Nephron (organoid): ENCODE data around the gene MAPK14.

Source experiments
- H3K27ac Mint-ChIP-seq, 3 experiments: 2 replicates each; pipeline ENCODE4 v1.8.0; 2020; ENCODE audit warnings: mixed read lengths in 3 of 3, mild to moderate bottlenecking in 2 of 3, moderate library complexity in 1 of 3
- H3K27me3 Mint-ChIP-seq: 2 replicates; pipeline ENCODE4 v1.8.0; 2021; ENCODE audit warnings: low read depth, mild to moderate bottlenecking, moderate library complexity, mixed read lengths
- H3K36me3 Mint-ChIP-seq: 2 replicates; pipeline ENCODE4 v1.8.0; 2020; ENCODE audit warnings: low read depth, mixed read lengths
- H3K4me1 Mint-ChIP-seq: 2 replicates; pipeline ENCODE4 v1.8.0; 2020; ENCODE audit warnings: mixed read lengths
- H3K4me3 Mint-ChIP-seq, 3 experiments: 2 replicates each; pipeline ENCODE4 v1.8.0; 2020; ENCODE audit warnings: mild to moderate bottlenecking in 3 of 3, mixed read lengths in 3 of 3, moderate library complexity in 2 of 3
- H3K9me3 Mint-ChIP-seq: 2 replicates; pipeline ENCODE4 v1.8.0; 2020; ENCODE audit warnings: mixed read lengths
- CTCF ChIP-seq, 3 experiments: fragments of 200-600 bp; sonication (generic); IDR thresholded peaks; one replicate each; pipeline ENCODE4 v1.5.0; 2021; ENCODE audit warnings: antibody characterized with exemption in 3 of 3; ENCODE audit not compliant: unreplicated experiment in 3 of 3

The MAPK14 gene

GRCh38 chr6:36139991-36140710 lies 112.5 kb downstream of the MAPK14 start:
- TF ChIP-seq CTCF (IDR thresholded peaks at IDR 0.05; ENCODE audit: unreplicated experiment in 3 of 3): no peak
- Mint-ChIP-seq H3K27ac (peak overlapping the region in 2 of 3 experiments; percentile 8 to 58), H3K9me3 (no peaks in the 10 kb centered on the region), H3K27me3 (no peaks in the 10 kb centered on the region), H3K4me1 (peaks cover 21% of the 10 kb centered on the region), H3K36me3 (no peaks in the 10 kb centered on the region), H3K4me3 (no peak overlapping the region)

GRCh38 chr6:36141091-36141490 lies 113.5 kb downstream of the MAPK14 start:
- Mint-ChIP-seq H3K36me3 (no peaks in the 10 kb centered on the region), H3K27ac (no peak overlapping the region), H3K27me3 (no peaks in the 10 kb centered on the region), H3K9me3 (no peaks in the 10 kb centered on the region), H3K4me3 (no peak overlapping the region), H3K4me1 (peaks cover 21% of the 10 kb centered on the region)
- no peak for TF ChIP-seq CTCF (IDR thresholded peaks at IDR 0.05; ENCODE audit: unreplicated experiment in 3 of 3)

GRCh38 chr6:36141961-36142360 lies 114.4 kb downstream of the MAPK14 start:
- no peak overlapping the region for H3K27ac Mint-ChIP-seq
- peaks cover 16% of the 10 kb centered on the region for H3K4me1 Mint-ChIP-seq
- no peak overlapping the region for H3K4me3 Mint-ChIP-seq
- no peaks in the 10 kb centered on the region for H3K36me3 Mint-ChIP-seq
- no peaks in the 10 kb centered on the region for H3K27me3 Mint-ChIP-seq
- no peaks in the 10 kb centered on the region for H3K9me3 Mint-ChIP-seq
- no peak for TF ChIP-seq CTCF (IDR thresholded peaks at IDR 0.05; ENCODE audit: unreplicated experiment in 3 of 3)

GRCh38 chr6:36142971-36143838 lies 115.6 kb downstream of the MAPK14 start:
- H3K27ac Mint-ChIP-seq: no peak overlapping the region

GRCh38 chr6:36145495-36145894 lies 117.9 kb downstream of the MAPK14 start:
- no peaks in the 10 kb centered on the region for H3K36me3 Mint-ChIP-seq
- no peaks in the 10 kb centered on the region for H3K27me3 Mint-ChIP-seq
- peaks cover 4% of the 10 kb centered on the region for H3K9me3 Mint-ChIP-seq
- H3K27ac Mint-ChIP-seq: no peak overlapping the region
- H3K4me3 Mint-ChIP-seq: no peak overlapping the region
- peaks cover under 1% of the 10 kb centered on the region for H3K4me1 Mint-ChIP-seq
- no peak for TF ChIP-seq CTCF (IDR thresholded peaks at IDR 0.05; ENCODE audit: unreplicated experiment in 3 of 3)

More at GRCh38 chr6:36142971-36143838, 115.6 kb downstream of the MAPK14 start:
- TF ChIP-seq CTCF (IDR thresholded peaks at IDR 0.05; ENCODE audit: unreplicated experiment in 3 of 3): no peak
- Mint-ChIP-seq H3K27me3 (no peaks in the 10 kb centered on the region), H3K9me3 (peaks cover under 1% of the 10 kb centered on the region), H3K36me3 (no peaks in the 10 kb centered on the region), H3K4me1 (peaks cover 15% of the 10 kb centered on the region), H3K4me3 (no peak overlapping the region)
